Stimulated activated CD4-positive, alpha-beta T cell treated with anti-CD3 and anti-CD28 coated beads, Interleukin-2, amount 100 ng/mL, for 4 hours (primary cell): ENCODE measurements around the gene HMGXB3.

Source experiments
- DNase-seq: peaks from one replicate; pipeline ENCODE4 v3.0.0-alpha.2; 2020; ENCODE audit warnings: low read depth

HMGXB3 gene

GRCh38 chr5:150092159-150092787 is 91.7 kb downstream of the HMGXB3 start:
- no peak for DNase-seq

GRCh38 chr5:150097152-150097551 is 96.6 kb downstream of the HMGXB3 start:
- no peak for DNase-seq

GRCh38 chr5:150101023-150101422 is 100.5 kb downstream of the HMGXB3 start:
- DNase-seq: no peak
